Measurements from ENCODE around the gene ACTG1.

DNA sequence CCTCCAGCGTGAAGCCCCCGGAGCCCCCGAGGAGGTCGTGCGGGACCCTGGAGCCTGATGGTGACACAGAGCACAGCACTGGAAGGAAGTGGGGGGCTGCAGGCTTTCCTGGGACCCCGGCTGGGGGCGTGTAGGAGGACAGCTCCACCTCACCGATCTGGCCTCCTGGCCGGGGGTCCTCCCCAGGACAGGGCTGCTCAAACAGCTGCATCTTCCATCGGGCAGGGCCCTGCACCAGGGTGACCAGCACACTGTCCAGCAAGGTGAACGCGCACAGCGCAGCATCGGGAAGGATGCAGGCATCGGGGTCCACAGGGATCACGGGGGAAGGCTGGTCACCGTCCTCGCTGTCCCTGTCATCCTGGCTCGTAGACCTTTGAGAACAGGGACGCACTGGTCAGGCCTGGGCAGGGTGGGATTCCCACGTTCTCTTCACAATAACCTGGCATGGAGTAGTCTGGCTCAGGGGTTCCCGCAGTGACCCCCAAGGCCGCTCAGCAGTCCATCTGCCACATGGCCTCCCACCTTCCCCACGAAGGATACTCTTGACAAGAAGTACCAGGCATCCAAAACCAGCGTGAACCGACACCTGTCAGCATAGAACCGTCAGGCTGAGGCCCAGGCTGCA is 38.3 kb upstream of the ACTG1 start:
- TF ChIP-seq, protein P1, sequence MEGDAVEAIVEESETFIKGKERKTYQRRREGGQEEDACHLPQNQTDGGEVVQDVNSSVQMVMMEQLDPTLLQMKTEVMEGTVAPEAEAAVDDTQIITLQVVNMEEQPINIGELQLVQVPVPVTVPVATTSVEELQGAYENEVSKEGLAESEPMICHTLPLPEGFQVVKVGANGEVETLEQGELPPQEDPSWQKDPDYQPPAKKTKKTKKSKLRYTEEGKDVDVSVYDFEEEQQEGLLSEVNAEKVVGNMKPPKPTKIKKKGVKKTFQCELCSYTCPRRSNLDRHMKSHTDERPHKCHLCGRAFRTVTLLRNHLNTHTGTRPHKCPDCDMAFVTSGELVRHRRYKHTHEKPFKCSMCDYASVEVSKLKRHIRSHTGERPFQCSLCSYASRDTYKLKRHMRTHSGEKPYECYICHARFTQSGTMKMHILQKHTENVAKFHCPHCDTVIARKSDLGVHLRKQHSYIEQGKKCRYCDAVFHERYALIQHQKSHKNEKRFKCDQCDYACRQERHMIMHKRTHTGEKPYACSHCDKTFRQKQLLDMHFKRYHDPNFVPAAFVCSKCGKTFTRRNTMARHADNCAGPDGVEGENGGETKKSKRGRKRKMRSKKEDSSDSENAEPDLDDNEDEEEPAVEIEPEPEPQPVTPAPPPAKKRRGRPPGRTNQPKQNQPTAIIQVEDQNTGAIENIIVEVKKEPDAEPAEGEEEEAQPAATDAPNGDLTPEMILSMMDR (IDR thresholded peaks at IDR 0.05) = no peak
- no peak for TF ChIP-seq POLR2A (IDR thresholded peaks at IDR 0.05)
